Neural cell (in vitro differentiated cells): ENCODE data around the gene VEGFB.

Experiments used
- CTCF ChIP-seq: fragments of 450-650 bp; IDR thresholded peaks from 2 replicates; pipeline ENCODE4 v1.5.1; 2014; ENCODE audit warnings: antibody characterized with exemption, mild to moderate bottlenecking, moderate library complexity; ENCODE audit not compliant: poor library complexity, severe bottlenecking
- EP300 ChIP-seq: fragments of 450-650 bp; conservative IDR thresholded peaks from 2 replicates; pipeline ENCODE4 v1.6.1; 2014; ENCODE audit warnings: antibody characterized with exemption, mild to moderate bottlenecking, moderate library complexity; ENCODE audit not compliant: poor library complexity, severe bottlenecking
- EZH2 ChIP-seq: fragments of 200-600, 300-800 bp; shearing (Covaris generic), sonication (generic); IDR thresholded peaks from 2 replicates; pipeline ENCODE4 v1.6.1; 2014; ENCODE audit warnings: antibody characterized with exemption, low read length, borderline replicate concordance, mild to moderate bottlenecking; ENCODE audit not compliant: insufficient read depth, poor library complexity, severe bottlenecking
- MXI1 ChIP-seq: fragments of 450-650 bp; conservative IDR thresholded peaks from 2 replicates; pipeline ENCODE4 v1.6.1; 2014; ENCODE audit warnings: antibody characterized with exemption, mild to moderate bottlenecking; ENCODE audit not compliant: poor library complexity, severe bottlenecking
- POLR2AphosphoS5 ChIP-seq: IDR thresholded peaks from 2 replicates; pipeline ENCODE4 v1.6.1; 2012
- RAD21 ChIP-seq: fragments of 450-650 bp; conservative IDR thresholded peaks from 2 replicates; pipeline ENCODE4 v1.6.1; 2014; ENCODE audit warnings: antibody characterized with exemption, mild to moderate bottlenecking, moderate library complexity
- REST ChIP-seq: IDR thresholded peaks from 2 replicates; pipeline ENCODE4 v1.6.1; 2012; ENCODE audit warnings: borderline replicate concordance
- SMC3 ChIP-seq: fragments of 450-650 bp; conservative IDR thresholded peaks from 2 replicates; pipeline ENCODE4 v1.6.1; 2014; ENCODE audit warnings: antibody characterized with exemption, mild to moderate bottlenecking, moderate library complexity; ENCODE audit not compliant: poor library complexity
- TAF1 ChIP-seq: IDR thresholded peaks from 2 replicates; pipeline ENCODE4 v1.6.1; 2012; ENCODE audit warnings: low read depth

- TF ChIP-seq RAD21: no peak
- no peak for TF ChIP-seq CTCF
- TF ChIP-seq EZH2: no peak
- no peak for TF ChIP-seq POLR2AphosphoS5
- TF ChIP-seq MXI1: no peak
- no peak for TF ChIP-seq TAF1
- no peak for TF ChIP-seq SMC3
- no peak for TF ChIP-seq REST
- no peak for TF ChIP-seq EP300
These were observed 11.8 kb upstream of the VEGFB start for GRCh38 chr11:64222651-64223000.
